ENCODE data around the gene TRPC6.

The TRPC6 gene

GRCh38 chr11:101509922-101510321 is 73.9 kb downstream of the TRPC6 start:
- no peaks in the 10 kb centered on the region for H3K27me3 Mint-ChIP-seq
- no peak overlapping the region for H3K27ac Mint-ChIP-seq (ENCODE audit: low read depth)
- ATAC-seq (replicated peaks; ENCODE audit: extremely low read depth, poor library complexity, severe bottlenecking) (no peak), DNase-seq (ENCODE audit: low spot score in 2 of 2) (no peak)
- H3K9me3 Mint-ChIP-seq = peaks cover 17% of the 10 kb centered on the region
- H3K36me3 Mint-ChIP-seq (ENCODE audit: insufficient read depth) = no peaks in the 10 kb centered on the region
- H3K4me1 Mint-ChIP-seq = no peaks in the 10 kb centered on the region
- no peak overlapping the region for H3K4me3 Mint-ChIP-seq

- H3K27me3 Mint-ChIP-seq = no peaks in the 10 kb centered on the region
- H3K4me3 Mint-ChIP-seq = no peak overlapping the region
- ATAC-seq (replicated peaks; ENCODE audit: extremely low read depth, poor library complexity, severe bottlenecking) (no peak), DNase-seq (ENCODE audit: low spot score in 2 of 2) (no peak)
- no peaks in the 10 kb centered on the region for H3K4me1 Mint-ChIP-seq
- H3K27ac Mint-ChIP-seq (ENCODE audit: low read depth) = no peak overlapping the region
- H3K9me3 Mint-ChIP-seq = peaks cover 8% of the 10 kb centered on the region
- no peaks in the 10 kb centered on the region for H3K36me3 Mint-ChIP-seq (ENCODE audit: insufficient read depth)
Observed at GRCh38 chr11:101508370-101508769, 75.4 kb downstream of the TRPC6 start.

GRCh38 chr11:101498891-101499290 is 84.9 kb downstream of the TRPC6 start:
- Mint-ChIP-seq H3K27me3 (no peaks in the 10 kb centered on the region), H3K27ac (ENCODE audit: low read depth) (no peak overlapping the region), H3K9me3 (peaks cover 12% of the 10 kb centered on the region), H3K4me1 (no peaks in the 10 kb centered on the region), H3K36me3 (ENCODE audit: insufficient read depth) (no peaks in the 10 kb centered on the region), H3K4me3 (no peak overlapping the region)
- ATAC-seq (replicated peaks; ENCODE audit: extremely low read depth, poor library complexity, severe bottlenecking) (no peak), DNase-seq (ENCODE audit: low spot score in 2 of 2) (no peak)

GRCh38 chr11:101497291-101497690 is 86.5 kb downstream of the TRPC6 start:
- DNase-seq (ENCODE audit: low spot score in 2 of 2) (no peak), ATAC-seq (replicated peaks; ENCODE audit: extremely low read depth, poor library complexity, severe bottlenecking) (no peak)
- H3K4me3 Mint-ChIP-seq = no peak overlapping the region
- H3K9me3 Mint-ChIP-seq = peaks cover 12% of the 10 kb centered on the region
- H3K36me3 Mint-ChIP-seq (ENCODE audit: insufficient read depth) = no peaks in the 10 kb centered on the region
- H3K27ac Mint-ChIP-seq (ENCODE audit: low read depth) = no peak overlapping the region
- no peaks in the 10 kb centered on the region for H3K4me1 Mint-ChIP-seq
- H3K27me3 Mint-ChIP-seq = no peaks in the 10 kb centered on the region

GRCh38 chr11:101487775-101488174 is 96.0 kb downstream of the TRPC6 start:
- H3K4me3 Mint-ChIP-seq = no peak overlapping the region
- DNase-seq (ENCODE audit: low spot score in 2 of 2) = no peak
- H3K4me1 Mint-ChIP-seq = no peaks in the 10 kb centered on the region
- no peaks in the 10 kb centered on the region for H3K36me3 Mint-ChIP-seq (ENCODE audit: insufficient read depth)
- no peaks in the 10 kb centered on the region for H3K9me3 Mint-ChIP-seq
- H3K27me3 Mint-ChIP-seq = no peaks in the 10 kb centered on the region
- no peak for ATAC-seq (replicated peaks; ENCODE audit: extremely low read depth, poor library complexity, severe bottlenecking)
- no peak overlapping the region for H3K27ac Mint-ChIP-seq (ENCODE audit: low read depth)

GRCh38 chr11:101482556-101483124 is 101.2 kb downstream of the TRPC6 start:
- DNase-seq (ENCODE audit: low spot score in 2 of 2) (no peak), ATAC-seq (replicated peaks; ENCODE audit: extremely low read depth, poor library complexity, severe bottlenecking) (no peak)
- Mint-ChIP-seq H3K36me3 (ENCODE audit: insufficient read depth) (no peaks in the 10 kb centered on the region), H3K27me3 (no peaks in the 10 kb centered on the region), H3K9me3 (peaks cover 5% of the 10 kb centered on the region), H3K27ac (ENCODE audit: low read depth) (no peak overlapping the region), H3K4me1 (no peaks in the 10 kb centered on the region), H3K4me3 (no peak overlapping the region)

GRCh38 chr11:101478587-101479369 is 105.0 kb downstream of the TRPC6 start:
- no peak for ATAC-seq (replicated peaks; ENCODE audit: extremely low read depth, poor library complexity, severe bottlenecking)
- Mint-ChIP-seq H3K27me3 (no peaks in the 10 kb centered on the region), H3K4me1 (no peaks in the 10 kb centered on the region), H3K27ac (ENCODE audit: low read depth) (no peak overlapping the region), H3K9me3 (peaks cover 12% of the 10 kb centered on the region), H3K36me3 (ENCODE audit: insufficient read depth) (no peaks in the 10 kb centered on the region), H3K4me3 (no peak overlapping the region)
- DNase-seq (ENCODE audit: low spot score in 2 of 2) = no peak

GRCh38 chr11:101477926-101478325 is 105.9 kb downstream of the TRPC6 start:
- Mint-ChIP-seq H3K27ac (ENCODE audit: low read depth) (no peak overlapping the region), H3K36me3 (ENCODE audit: insufficient read depth) (no peaks in the 10 kb centered on the region), H3K4me3 (no peak overlapping the region), H3K9me3 (peaks cover 12% of the 10 kb centered on the region), H3K27me3 (no peaks in the 10 kb centered on the region), H3K4me1 (no peaks in the 10 kb centered on the region)
- DNase-seq (ENCODE audit: low spot score in 2 of 2) = no peak
- ATAC-seq (replicated peaks; ENCODE audit: extremely low read depth, poor library complexity, severe bottlenecking) = no peak

- Mint-ChIP-seq H3K4me3 (no peak overlapping the region), H3K27ac (ENCODE audit: low read depth) (no peak overlapping the region), H3K9me3 (peaks cover 12% of the 10 kb centered on the region), H3K27me3 (no peaks in the 10 kb centered on the region), H3K4me1 (no peaks in the 10 kb centered on the region), H3K36me3 (ENCODE audit: insufficient read depth) (no peaks in the 10 kb centered on the region)
- DNase-seq (ENCODE audit: low spot score in 2 of 2) (no peak), ATAC-seq (replicated peaks; ENCODE audit: extremely low read depth, poor library complexity, severe bottlenecking) (no peak)
Observed at GRCh38 chr11:101476191-101476590, 107.6 kb downstream of the TRPC6 start.

- no peaks in the 10 kb centered on the region for H3K27me3 Mint-ChIP-seq
- peaks cover 12% of the 10 kb centered on the region for H3K9me3 Mint-ChIP-seq
- H3K36me3 Mint-ChIP-seq (ENCODE audit: insufficient read depth) = no peaks in the 10 kb centered on the region
- H3K27ac Mint-ChIP-seq (ENCODE audit: low read depth) = no peak overlapping the region
- ATAC-seq (replicated peaks; ENCODE audit: extremely low read depth, poor library complexity, severe bottlenecking) (no peak), DNase-seq (ENCODE audit: low spot score in 2 of 2) (no peak)
- H3K4me3 Mint-ChIP-seq = no peak overlapping the region
- H3K4me1 Mint-ChIP-seq = no peaks in the 10 kb centered on the region
Observed at GRCh38 chr11:101475699-101476098, 108.1 kb downstream of the TRPC6 start.

- Mint-ChIP-seq H3K36me3 (ENCODE audit: insufficient read depth) (no peaks in the 10 kb centered on the region), H3K27ac (ENCODE audit: low read depth) (no peak overlapping the region), H3K27me3 (no peaks in the 10 kb centered on the region), H3K4me1 (no peaks in the 10 kb centered on the region), H3K9me3 (peaks cover 12% of the 10 kb centered on the region), H3K4me3 (no peak overlapping the region)
- DNase-seq (ENCODE audit: low spot score in 2 of 2) = no peak
- no peak for ATAC-seq (replicated peaks; ENCODE audit: extremely low read depth, poor library complexity, severe bottlenecking)
Observed at GRCh38 chr11:101474666-101475065, 109.1 kb downstream of the TRPC6 start.

- Mint-ChIP-seq H3K4me3 (no peak overlapping the region), H3K36me3 (ENCODE audit: insufficient read depth) (no peaks in the 10 kb centered on the region), H3K9me3 (peaks cover 7% of the 10 kb centered on the region), H3K27me3 (no peaks in the 10 kb centered on the region), H3K4me1 (no peaks in the 10 kb centered on the region), H3K27ac (ENCODE audit: low read depth) (no peak overlapping the region)
- DNase-seq (ENCODE audit: low spot score in 2 of 2) (no peak), ATAC-seq (replicated peaks; ENCODE audit: extremely low read depth, poor library complexity, severe bottlenecking) (no peak)
Observed at GRCh38 chr11:101470881-101471520, 112.8 kb downstream of the TRPC6 start.

GRCh38 chr11:101470419-101470818 is 113.4 kb downstream of the TRPC6 start:
- Mint-ChIP-seq H3K9me3 (peaks cover 7% of the 10 kb centered on the region), H3K4me3 (no peak overlapping the region), H3K27me3 (no peaks in the 10 kb centered on the region), H3K27ac (ENCODE audit: low read depth) (no peak overlapping the region), H3K36me3 (ENCODE audit: insufficient read depth) (no peaks in the 10 kb centered on the region), H3K4me1 (no peaks in the 10 kb centered on the region)
- ATAC-seq (replicated peaks; ENCODE audit: extremely low read depth, poor library complexity, severe bottlenecking) (no peak), DNase-seq (ENCODE audit: low spot score in 2 of 2) (no peak)

Measured in central memory CD8-positive, alpha-beta T cell (primary cell).